ENCODE data around the gene NBPF3. TPM values are rescaled to one million over a fixed set of nuclear protein-coding genes. Genes with fewer than 3 reads are reported as not detected.

The NBPF3 gene
- total RNA-seq, 1 experiment from 2014 or later, result 17.3 TPM

GRCh38 chr1:21531241-21531640 lies 91.3 kb downstream of the NBPF3 start:
- H3K4me1 ChIP-seq (ENCODE audit: control insufficient read depth in 1 of 2, insufficient read depth in 2 of 2, low read length in 2 of 2), result no peaks in the 10 kb centered on the region
- TF ChIP-seq SIN3A (IDR thresholded peaks at IDR 0.05; ENCODE audit: low read depth), result no peak
- TF ChIP-seq ZNF274 (IDR thresholded peaks at IDR 0.05; ENCODE audit: low read depth, low read length), result no peak
- no peak for TF ChIP-seq POLR2A (IDR thresholded peaks at IDR 0.05; ENCODE audit: borderline replicate concordance, extremely low read depth, insufficient read depth, insufficient read length)
- no peak for TF ChIP-seq REST (IDR thresholded peaks at IDR 0.05; ENCODE audit: low read depth)
- TF ChIP-seq SP1 (IDR thresholded peaks at IDR 0.05; ENCODE audit: low read depth), result no peak
- no peak for TF ChIP-seq EZH2phosphoT487 (IDR thresholded peaks at IDR 0.05; ENCODE audit: borderline replicate concordance)
- ChIA-PET POLR2A (no interaction called here), CTCF (no interaction called here), RAD21 (ENCODE audit: low non-redundant PET in 1 of 2, low total read pairs in 2 of 2, uncharacterized antibody in 2 of 2, unreplicated experiment in 2 of 2) (no interaction called here)
- no peaks in the 10 kb centered on the region for H3K36me3 ChIP-seq (ENCODE audit: control insufficient read depth in 1 of 2, insufficient read depth in 2 of 2, low read length in 2 of 2)
- no peak overlapping the region for H3K27ac ChIP-seq (ENCODE audit: low read depth, low read length)
- no peak overlapping the region for H3K4me3 ChIP-seq (replicated peaks in 1 of 2; ENCODE audit: low read depth in 1 of 2, low read length in 2 of 2)
- no peak overlapping the region for H3K4me2 ChIP-seq (ENCODE audit: low read length)
- H3K27me3 ChIP-seq (ENCODE audit: insufficient read depth, low read length), result 0 out of 2 replicates have a peak, but pooled peaks cover 4% of the 10 kb centered on the region
- no peak overlapping the region for H3K9ac ChIP-seq (ENCODE audit: low read length)
- no peaks in the 10 kb centered on the region for H3K9me3 ChIP-seq (ENCODE audit: control insufficient read depth in 1 of 2, insufficient read depth in 1 of 2, low read depth in 1 of 2, low read length in 2 of 2)
- H2AFZ ChIP-seq (ENCODE audit: low read depth, low read length, poor library complexity, severe bottlenecking), result no peak overlapping the region
- H3K79me2 ChIP-seq (ENCODE audit: insufficient read depth, low read length), result no peaks in the 10 kb centered on the region
- BruUV-seq (replicated peaks), result no TSS peak
- no peaks in the 10 kb centered on the region for H3K9me2 ChIP-seq (ENCODE audit: insufficient read depth)
- DNase-seq (ENCODE audit: low read depth, low spot score) (no peak), ATAC-seq (no peak)
- H4K20me1 ChIP-seq (ENCODE audit: insufficient read depth), result no peaks in the 10 kb centered on the region
- intact Hi-C loops (cut with micrococcal nuclease), result no loop called here

- POLR2A ChIA-PET, result no interaction called here
- Histone ChIP-seq H3K36me3 (ENCODE audit: control insufficient read depth in 1 of 2, insufficient read depth in 2 of 2, low read length in 2 of 2) (no peaks in the 10 kb centered on the region), H3K9me2 (ENCODE audit: insufficient read depth) (no peaks in the 10 kb centered on the region), H3K9ac (ENCODE audit: low read length) (no peak overlapping the region), H3K4me2 (ENCODE audit: low read length) (no peak overlapping the region), H3K79me2 (ENCODE audit: insufficient read depth, low read length) (no peaks in the 10 kb centered on the region), H4K20me1 (ENCODE audit: insufficient read depth) (no peaks in the 10 kb centered on the region), H3K4me3 (replicated peaks in 1 of 2; ENCODE audit: low read depth in 1 of 2, low read length in 2 of 2) (no peak overlapping the region), H3K27me3 (ENCODE audit: insufficient read depth, low read length) (0 out of 2 replicates have a peak, but pooled peaks cover 4% of the 10 kb centered on the region), H3K4me1 (ENCODE audit: control insufficient read depth in 1 of 2, insufficient read depth in 2 of 2, low read length in 2 of 2) (no peaks in the 10 kb centered on the region), H3K9me3 (ENCODE audit: control insufficient read depth in 1 of 2, insufficient read depth in 1 of 2, low read depth in 1 of 2, low read length in 2 of 2) (no peaks in the 10 kb centered on the region), H3K27ac (ENCODE audit: low read depth, low read length) (no peak overlapping the region), H2AFZ (ENCODE audit: low read depth, low read length, poor library complexity, severe bottlenecking) (no peak overlapping the region)
- DNase-seq (ENCODE audit: low read depth, low spot score) (no peak), ATAC-seq (no peak)
- RAD21 ChIA-PET (ENCODE audit: low non-redundant PET in 1 of 2, low total read pairs in 2 of 2, uncharacterized antibody in 2 of 2, unreplicated experiment in 2 of 2), result no interaction called here
- BruUV-seq (replicated peaks), result no TSS peak
- intact Hi-C loops (cut with micrococcal nuclease), result no loop called here
- CTCF ChIA-PET, result no interaction called here
- TF ChIP-seq YY1 (IDR thresholded peaks at IDR 0.05; ENCODE audit: extremely low read depth, insufficient replicate concordance, low read depth, low read length) (no peak), ATF3 (IDR thresholded peaks at IDR 0.05) (no peak), SRF (IDR thresholded peaks at IDR 0.05; ENCODE audit: low read depth) (no peak)
Measured at GRCh38 chr1:21532496-21532895, 92.6 kb downstream of the NBPF3 start.
